Right lobe of liver (tissue), 4 donors: Measurements from ENCODE around the gene FRMD4A.

Source experiments
- CTCF ChIP-seq, 4 donors: fragments of 200-600 bp in 3 of 4; fragments of 450-650 bp in 1 of 4; IDR thresholded peaks; one replicate each; pipeline versions ENCODE4 v1.5.1 to v1.8.0; 2016 to 2022; ENCODE audit warnings: antibody characterized with exemption in 4 of 4, mild to moderate bottlenecking in 2 of 4
- POLR2A ChIP-seq: fragments of 450-650 bp; IDR thresholded peaks from one replicate; pipeline ENCODE4 v1.6.1; 2017; ENCODE audit warnings: antibody characterized with exemption, mild to moderate bottlenecking
- donor health status: DM: no; HTN: no; CAD: no.
- donor health status: DM: no; HTN: no; CAD: no.
- donor health status: DM: no; HTN: yes; CAD: no.

- TF ChIP-seq CTCF (IDR thresholded peaks at IDR 0.05) = no peak
- TF ChIP-seq POLR2A = no peak
These were observed 569.1 kb downstream of the FRMD4A start for GRCh38 chr10:13761490-13762091.
